ENCODE results near the gene LONRF2.

LONRF2 gene

DNA sequence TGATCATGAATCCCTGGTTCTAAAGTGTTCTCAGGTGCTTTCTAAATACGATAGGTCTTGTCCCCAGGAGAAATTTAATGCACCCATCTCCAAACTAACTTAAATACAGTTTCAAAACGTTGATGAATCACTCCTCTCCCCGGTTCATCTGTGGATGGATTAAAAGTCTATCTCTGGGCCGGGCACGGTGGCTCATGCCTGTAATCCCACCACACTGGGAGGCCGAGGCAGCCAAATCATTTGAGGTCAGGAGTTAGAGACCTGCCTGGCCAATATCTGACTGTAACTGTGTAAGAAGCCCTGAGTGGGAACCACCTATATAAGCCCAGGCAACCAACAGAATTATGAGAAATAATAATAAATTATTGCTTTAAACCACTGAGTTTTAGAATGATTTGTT, 78.7 kb downstream of the LONRF2 start:
- no peaks in the 10 kb centered on the region for H3K36me3 ChIP-seq
- no peak overlapping the region for H3K27ac ChIP-seq
- H3K27me3 ChIP-seq (ENCODE audit: insufficient read depth, low read depth, severe bottlenecking) = no peaks in the 10 kb centered on the region
- H3K4me3 ChIP-seq (ENCODE audit: low read depth, low read length) = no peak overlapping the region
- TF ChIP-seq, protein P1, sequence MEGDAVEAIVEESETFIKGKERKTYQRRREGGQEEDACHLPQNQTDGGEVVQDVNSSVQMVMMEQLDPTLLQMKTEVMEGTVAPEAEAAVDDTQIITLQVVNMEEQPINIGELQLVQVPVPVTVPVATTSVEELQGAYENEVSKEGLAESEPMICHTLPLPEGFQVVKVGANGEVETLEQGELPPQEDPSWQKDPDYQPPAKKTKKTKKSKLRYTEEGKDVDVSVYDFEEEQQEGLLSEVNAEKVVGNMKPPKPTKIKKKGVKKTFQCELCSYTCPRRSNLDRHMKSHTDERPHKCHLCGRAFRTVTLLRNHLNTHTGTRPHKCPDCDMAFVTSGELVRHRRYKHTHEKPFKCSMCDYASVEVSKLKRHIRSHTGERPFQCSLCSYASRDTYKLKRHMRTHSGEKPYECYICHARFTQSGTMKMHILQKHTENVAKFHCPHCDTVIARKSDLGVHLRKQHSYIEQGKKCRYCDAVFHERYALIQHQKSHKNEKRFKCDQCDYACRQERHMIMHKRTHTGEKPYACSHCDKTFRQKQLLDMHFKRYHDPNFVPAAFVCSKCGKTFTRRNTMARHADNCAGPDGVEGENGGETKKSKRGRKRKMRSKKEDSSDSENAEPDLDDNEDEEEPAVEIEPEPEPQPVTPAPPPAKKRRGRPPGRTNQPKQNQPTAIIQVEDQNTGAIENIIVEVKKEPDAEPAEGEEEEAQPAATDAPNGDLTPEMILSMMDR (IDR thresholded peaks at IDR 0.05; ENCODE audit: low read depth, low read length) = no peak
- DNase-seq = no peak
- H3K9me3 ChIP-seq (ENCODE audit: severe bottlenecking) = no peaks in the 10 kb centered on the region

DNA sequence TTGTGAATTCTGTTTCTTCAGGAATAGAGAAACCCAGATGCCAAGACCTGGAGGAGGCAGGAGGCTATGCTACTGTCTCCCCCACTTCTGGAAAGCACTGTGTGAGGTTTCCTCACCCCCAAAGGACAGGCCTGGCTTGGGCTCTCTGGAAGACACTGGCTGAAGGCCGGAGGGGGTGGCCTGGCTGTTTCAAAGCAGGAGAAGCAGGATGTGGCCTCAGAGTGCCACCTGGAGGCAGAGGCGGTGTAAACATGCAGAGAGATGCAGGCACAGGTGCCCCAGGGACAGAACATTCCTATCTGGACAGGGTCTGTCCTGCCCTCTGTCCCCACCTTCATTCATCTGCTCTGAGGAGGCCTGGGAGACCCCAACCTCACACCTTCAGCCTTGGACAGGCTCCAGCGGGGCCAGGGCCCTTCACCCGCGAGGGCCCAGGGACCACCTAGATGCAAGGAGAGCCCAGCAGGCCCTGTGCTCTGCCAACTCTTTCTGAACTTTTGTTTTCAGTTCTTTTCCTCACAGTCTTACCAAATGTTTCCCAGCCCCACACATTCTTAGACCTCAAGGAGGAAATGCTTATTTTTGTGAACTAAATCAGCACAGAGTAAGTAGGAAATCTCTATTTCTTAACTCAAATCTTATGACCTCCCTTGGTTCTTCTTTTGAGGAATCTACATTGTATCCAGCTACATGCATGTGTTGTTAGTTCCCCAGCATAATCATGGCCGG, 79.2 kb downstream of the LONRF2 start:
- peak; percentile 81 for DNase-seq
- no peak overlapping the region for H3K4me3 ChIP-seq (ENCODE audit: low read depth, low read length)
- TF ChIP-seq, protein P1 (IDR thresholded peaks at IDR 0.05; ENCODE audit: low read depth, low read length) = peak; percentile 94
- no peaks in the 10 kb centered on the region for H3K27me3 ChIP-seq (ENCODE audit: insufficient read depth, low read depth, severe bottlenecking)
- H3K27ac ChIP-seq = no peak overlapping the region
- H3K9me3 ChIP-seq (ENCODE audit: severe bottlenecking) = no peaks in the 10 kb centered on the region
- no peaks in the 10 kb centered on the region for H3K36me3 ChIP-seq

DNA sequence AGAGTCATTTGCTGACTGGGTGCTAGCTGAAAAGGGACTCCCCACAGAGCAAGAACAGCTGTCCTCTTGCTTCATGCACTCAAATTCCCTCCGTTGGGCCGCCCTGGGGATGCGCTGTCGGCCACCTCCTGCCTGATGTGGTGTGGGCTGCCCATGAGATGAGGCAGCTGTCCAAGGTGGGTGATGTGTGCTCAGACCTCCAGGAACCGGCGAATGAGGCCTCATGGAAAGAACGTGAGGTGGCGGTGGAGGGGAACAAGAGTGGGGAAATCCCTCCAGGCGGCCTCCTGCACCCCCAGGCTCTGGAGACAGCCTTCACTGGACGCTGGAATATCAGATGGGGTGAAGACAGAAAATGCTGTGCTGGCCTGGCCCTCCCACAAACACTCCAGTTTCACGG, 79.8 kb downstream of the LONRF2 start:
- Histone ChIP-seq H3K4me3 (ENCODE audit: low read depth, low read length) (no peak overlapping the region), H3K36me3 (no peaks in the 10 kb centered on the region), H3K27ac (no peak overlapping the region), H3K9me3 (ENCODE audit: severe bottlenecking) (no peaks in the 10 kb centered on the region), H3K27me3 (ENCODE audit: insufficient read depth, low read depth, severe bottlenecking) (no peaks in the 10 kb centered on the region)
- no peak for DNase-seq
- TF ChIP-seq, protein P1 (IDR thresholded peaks at IDR 0.05; ENCODE audit: low read depth, low read length) = no peak

DNA sequence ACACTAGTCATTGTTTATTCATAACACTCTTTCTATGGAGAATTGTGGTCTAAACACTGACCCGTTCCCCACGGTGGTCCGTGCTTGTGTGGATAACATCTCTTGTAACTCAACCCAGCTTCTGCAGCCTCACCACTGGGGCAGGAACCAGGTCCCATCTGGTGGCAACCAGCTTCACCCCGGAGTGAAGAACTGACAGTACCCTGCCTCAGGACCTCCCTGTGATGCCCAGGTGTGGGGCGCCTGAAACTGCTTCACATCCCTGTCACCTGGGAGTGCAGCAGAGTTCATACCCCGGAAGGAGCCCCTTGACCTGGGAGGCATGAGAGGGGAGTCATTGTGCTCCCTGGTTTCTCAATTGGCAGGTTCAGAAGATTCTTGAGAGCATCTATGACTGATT, 81.1 kb downstream of the LONRF2 start:
- TF ChIP-seq, protein P1 (IDR thresholded peaks at IDR 0.05; ENCODE audit: low read depth, low read length) = no peak
- H3K4me3 ChIP-seq (ENCODE audit: low read depth, low read length) = no peak overlapping the region
- no peaks in the 10 kb centered on the region for H3K9me3 ChIP-seq (ENCODE audit: severe bottlenecking)
- H3K27ac ChIP-seq = no peak overlapping the region
- no peak for DNase-seq
- H3K27me3 ChIP-seq (ENCODE audit: insufficient read depth, low read depth, severe bottlenecking) = no peaks in the 10 kb centered on the region
- H3K36me3 ChIP-seq = no peaks in the 10 kb centered on the region

DNA sequence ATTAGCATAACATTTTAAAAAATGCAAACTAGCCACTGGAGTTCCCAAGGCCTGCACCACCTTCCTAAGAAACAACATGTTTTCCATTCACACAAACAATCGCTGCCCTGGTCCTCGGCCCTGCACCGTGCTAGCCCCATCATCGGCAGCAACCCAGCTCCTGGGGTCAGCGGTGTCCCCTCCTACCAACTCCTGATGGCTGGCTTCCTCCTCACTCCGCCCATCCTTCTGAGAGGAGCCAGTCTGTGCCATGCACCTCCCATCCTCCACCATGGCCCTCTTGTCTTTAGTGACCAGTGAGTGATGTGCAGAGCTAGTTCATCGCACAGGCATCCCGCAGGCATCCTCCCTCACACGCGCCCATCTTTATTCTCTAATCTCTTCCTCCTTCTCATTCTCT, 81.9 kb downstream of the LONRF2 start:
- Histone ChIP-seq H3K36me3 (no peaks in the 10 kb centered on the region), H3K27me3 (ENCODE audit: insufficient read depth, low read depth, severe bottlenecking) (no peaks in the 10 kb centered on the region), H3K4me3 (ENCODE audit: low read depth, low read length) (no peak overlapping the region), H3K27ac (no peak overlapping the region), H3K9me3 (ENCODE audit: severe bottlenecking) (no peaks in the 10 kb centered on the region)
- TF ChIP-seq, protein P1 (IDR thresholded peaks at IDR 0.05; ENCODE audit: low read depth, low read length) = no peak
- DNase-seq = no peak
